ENCODE results near the gene ZNF211. TPM values are rescaled to one million over a fixed set of nuclear protein-coding genes. Genes with fewer than 3 reads are reported as not detected.

ZNF211 gene
- total and polyA plus RNA-seq, 9 of the 15 experiments (the other 6 are each of a cell fraction or from before 2014, with no cell fraction given) = 1.3 to 11.6 (median 4.5) TPM

DNA sequence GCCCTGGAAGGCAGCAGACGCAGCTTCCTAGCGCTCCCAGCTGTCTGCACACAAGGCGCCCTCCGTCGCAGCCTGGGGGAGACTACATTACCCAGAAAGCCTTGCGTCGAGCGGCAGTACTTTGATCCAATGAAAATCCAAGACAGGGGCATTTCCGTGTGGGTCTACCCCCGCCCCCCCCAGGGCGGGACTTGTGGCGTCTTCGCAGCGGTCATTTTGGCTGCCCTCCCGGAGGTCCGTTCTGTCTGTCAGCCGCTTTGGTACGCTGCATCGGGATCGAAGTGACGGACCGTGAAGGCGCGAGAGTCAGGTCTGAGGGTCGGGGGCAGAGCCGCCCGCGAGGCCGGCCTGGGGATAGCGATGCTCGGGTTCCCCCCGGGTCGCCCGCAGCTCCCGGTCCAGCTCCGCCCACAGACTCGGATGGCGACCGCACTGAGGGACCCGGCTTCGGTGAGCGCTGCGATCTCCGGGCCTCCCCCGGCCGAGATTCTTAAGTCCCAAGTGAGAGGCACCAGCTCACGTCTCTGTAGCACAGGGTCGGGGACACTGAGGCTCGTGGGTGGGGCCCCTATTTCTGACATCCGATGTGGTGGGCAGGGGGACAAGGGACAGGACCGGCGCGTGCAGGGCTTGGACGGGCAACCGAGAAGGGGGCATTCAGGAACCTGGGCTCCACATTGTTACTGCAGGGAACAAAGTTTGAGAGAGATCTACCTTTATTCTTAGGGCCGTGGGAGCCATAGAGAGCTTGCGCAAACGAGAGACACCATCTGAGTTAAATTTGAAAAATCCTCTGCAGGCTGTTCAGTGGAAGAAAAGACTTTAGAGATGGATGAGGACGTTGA, at the start of gene ZNF211 (continued):
- TF ChIP-seq, protein P1, sequence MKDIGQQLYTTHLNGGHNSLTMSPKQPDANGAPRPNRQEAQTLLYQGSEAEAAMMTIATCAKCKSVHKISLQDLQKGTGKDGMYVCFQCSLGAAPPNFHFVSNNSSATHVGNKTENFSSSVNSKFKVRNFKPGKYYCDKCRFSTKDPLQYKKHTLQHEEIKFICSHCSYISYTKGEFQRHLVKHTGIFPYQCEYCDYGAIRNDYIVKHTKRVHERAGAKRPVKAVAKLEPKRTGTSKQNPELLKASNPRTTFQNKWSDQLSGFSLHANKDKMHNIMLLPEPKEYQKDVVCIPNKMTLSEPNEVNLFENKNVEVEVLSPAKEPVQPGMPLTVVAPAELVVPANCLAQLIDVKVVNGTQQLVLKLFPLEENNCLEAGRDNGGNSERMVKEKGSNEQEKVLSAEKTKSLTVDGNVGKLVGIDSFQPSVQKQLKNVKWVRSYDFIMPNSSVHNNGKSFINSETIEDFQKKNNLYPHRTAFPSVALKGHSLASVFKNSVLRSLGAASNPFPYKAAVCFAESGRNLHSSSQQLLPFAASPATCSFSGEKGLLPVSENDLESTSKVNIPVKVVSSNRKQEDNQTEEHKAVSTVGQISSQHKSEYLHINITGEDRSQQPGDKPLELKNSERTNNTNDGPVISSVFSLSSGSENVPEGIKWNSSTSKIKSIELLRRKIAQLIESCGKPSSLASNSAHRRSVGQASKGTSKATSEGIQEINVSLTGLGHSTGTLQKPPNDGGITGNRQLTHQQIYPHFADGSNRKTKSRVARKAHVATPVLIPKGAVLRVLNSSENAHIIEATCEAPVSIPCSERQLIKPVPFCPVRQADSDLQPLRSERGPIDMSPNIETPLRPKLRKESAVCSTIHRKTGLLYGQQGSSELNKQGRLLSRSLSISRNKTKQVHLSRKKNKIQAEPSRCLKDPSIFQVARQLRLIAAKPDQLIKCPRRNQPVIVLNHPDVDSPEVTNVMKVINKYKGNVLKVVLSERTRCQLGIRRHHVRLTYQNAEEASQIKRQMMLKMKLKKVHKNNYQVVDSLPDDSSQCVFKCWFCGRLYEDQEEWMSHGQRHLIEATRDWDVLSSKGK (CRISPR knock-in tag; IDR thresholded peaks at IDR 0.05) = no peak
- TF ChIP-seq FOS (IDR thresholded peaks at IDR 0.05; ENCODE audit: extremely low read depth, insufficient read length) (peak; percentile 82), KDM4B (IDR thresholded peaks at IDR 0.05; ENCODE audit: borderline replicate concordance in 2 of 2, low read depth in 1 of 2) (peak in 1 of 2 experiments; percentile 81; a peak in 1 of 4 replicates), MEIS2 (IDR thresholded peaks at IDR 0.05; ENCODE audit: partially characterized antibody) (no peak), GATAD2B (IDR thresholded peaks at IDR 0.05; ENCODE audit: borderline replicate concordance) (no peak), SMARCE1 (IDR thresholded peaks at IDR 0.05) (no peak), ZSCAN32 (CRISPR knock-in tag; IDR thresholded peaks at IDR 0.05) (no peak), NCOA2 (IDR thresholded peaks at IDR 0.05; ENCODE audit: partially characterized antibody in 2 of 2) (no peak), ERF (CRISPR knock-in tag; IDR thresholded peaks at IDR 0.05) (no peak), ZBTB7A (IDR thresholded peaks at IDR 0.05; ENCODE audit: borderline replicate concordance, control insufficient read depth, low read depth, low read length) (peak; percentile 61; the same call in 1 of the 2 replicates), EGR1 (conservative IDR thresholded peaks at IDR 0.05) (peak; percentile 53; the same call in 1 of the 2 replicates), YY1 (IDR thresholded peaks at IDR 0.05; ENCODE audit: borderline replicate concordance in 1 of 3, control insufficient read depth in 1 of 3, extremely low read depth in 1 of 3, insufficient read depth in 3 of 3, insufficient read length in 1 of 3, insufficient replicate concordance in 2 of 3, low read depth in 1 of 3, low read length in 2 of 3) (peak in 2 of 3 experiments; percentile 62 to 82), ZNF184 (CRISPR knock-in tag; IDR thresholded peaks at IDR 0.05) (no peak), ZKSCAN8 (CRISPR knock-in tag; IDR thresholded peaks at IDR 0.05) (no peak), DPF2 (IDR thresholded peaks at IDR 0.05) (no peak), ZNF354B (CRISPR knock-in tag; IDR thresholded peaks at IDR 0.05) (no peak), POLR2AphosphoS2 (IDR thresholded peaks at IDR 0.05; ENCODE audit: low read length) (no peak), DDX20 (tag; IDR thresholded peaks at IDR 0.05; ENCODE audit: low read depth) (no peak)
- TF ChIP-seq, protein P2, sequence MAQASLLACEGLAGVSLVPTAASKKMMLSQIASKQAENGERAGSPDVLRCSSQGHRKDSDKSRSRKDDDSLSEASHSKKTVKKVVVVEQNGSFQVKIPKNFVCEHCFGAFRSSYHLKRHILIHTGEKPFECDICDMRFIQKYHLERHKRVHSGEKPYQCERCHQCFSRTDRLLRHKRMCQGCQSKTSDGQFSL (CRISPR knock-in tag; IDR thresholded peaks at IDR 0.05) = peak; percentile 92
- TF ChIP-seq, protein P2 (tag; IDR thresholded peaks at IDR 0.05) = peak in 1 of 2 experiments; percentile 82; a peak in 1 of 4 replicates
- TF ChIP-seq, protein P3, sequence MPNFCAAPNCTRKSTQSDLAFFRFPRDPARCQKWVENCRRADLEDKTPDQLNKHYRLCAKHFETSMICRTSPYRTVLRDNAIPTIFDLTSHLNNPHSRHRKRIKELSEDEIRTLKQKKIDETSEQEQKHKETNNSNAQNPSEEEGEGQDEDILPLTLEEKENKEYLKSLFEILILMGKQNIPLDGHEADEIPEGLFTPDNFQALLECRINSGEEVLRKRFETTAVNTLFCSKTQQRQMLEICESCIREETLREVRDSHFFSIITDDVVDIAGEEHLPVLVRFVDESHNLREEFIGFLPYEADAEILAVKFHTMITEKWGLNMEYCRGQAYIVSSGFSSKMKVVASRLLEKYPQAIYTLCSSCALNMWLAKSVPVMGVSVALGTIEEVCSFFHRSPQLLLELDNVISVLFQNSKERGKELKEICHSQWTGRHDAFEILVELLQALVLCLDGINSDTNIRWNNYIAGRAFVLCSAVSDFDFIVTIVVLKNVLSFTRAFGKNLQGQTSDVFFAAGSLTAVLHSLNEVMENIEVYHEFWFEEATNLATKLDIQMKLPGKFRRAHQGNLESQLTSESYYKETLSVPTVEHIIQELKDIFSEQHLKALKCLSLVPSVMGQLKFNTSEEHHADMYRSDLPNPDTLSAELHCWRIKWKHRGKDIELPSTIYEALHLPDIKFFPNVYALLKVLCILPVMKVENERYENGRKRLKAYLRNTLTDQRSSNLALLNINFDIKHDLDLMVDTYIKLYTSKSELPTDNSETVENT (CRISPR knock-in tag; IDR thresholded peaks at IDR 0.05) = 0 out of 2 replicates have a peak, but pooled peaks have one; percentile 19

All from K562 (cell line).